D721Med (cell line): ENCODE measurements around the gene ITPRIPL2.

Experiments
- DNase-seq: peaks from one replicate; pipeline ENCODE4 v3.0.0; 2011; ENCODE audit warnings: low spot score; ENCODE audit not compliant: insufficient read length
- FAIRE-seq: peaks from 2 replicates; lab custom pipeline; 2011; peaks lifted over from hg19 to GRCh38; lab: Jason Lieb, UNC
- TF ChIP-seq, protein P1 (sequence below): IDR thresholded peaks from 2 replicates; pipeline ENCODE4 v1.5.1; 2012; ENCODE audit warnings: mild to moderate bottlenecking, control low read depth; ENCODE audit not compliant: insufficient read depth; ENCODE audit errors: missing control alignments

ITPRIPL2 gene

DNA sequence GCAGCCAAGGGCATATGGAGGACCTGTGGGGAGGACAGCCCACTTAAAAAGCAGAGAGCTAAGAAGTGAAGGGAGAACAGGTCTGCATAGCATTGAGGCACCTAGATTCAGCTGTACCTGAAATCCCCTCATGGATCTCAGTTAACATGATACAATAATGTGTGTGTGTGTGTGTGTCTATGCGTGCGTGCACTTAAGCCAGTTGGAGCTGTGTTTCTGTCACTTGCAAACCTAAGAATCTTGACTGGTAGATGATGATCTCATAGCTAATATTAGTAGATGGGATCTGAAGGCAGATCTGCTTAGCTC, 1.7 kb upstream of the ITPRIPL2 start:
- TF ChIP-seq, protein P1, sequence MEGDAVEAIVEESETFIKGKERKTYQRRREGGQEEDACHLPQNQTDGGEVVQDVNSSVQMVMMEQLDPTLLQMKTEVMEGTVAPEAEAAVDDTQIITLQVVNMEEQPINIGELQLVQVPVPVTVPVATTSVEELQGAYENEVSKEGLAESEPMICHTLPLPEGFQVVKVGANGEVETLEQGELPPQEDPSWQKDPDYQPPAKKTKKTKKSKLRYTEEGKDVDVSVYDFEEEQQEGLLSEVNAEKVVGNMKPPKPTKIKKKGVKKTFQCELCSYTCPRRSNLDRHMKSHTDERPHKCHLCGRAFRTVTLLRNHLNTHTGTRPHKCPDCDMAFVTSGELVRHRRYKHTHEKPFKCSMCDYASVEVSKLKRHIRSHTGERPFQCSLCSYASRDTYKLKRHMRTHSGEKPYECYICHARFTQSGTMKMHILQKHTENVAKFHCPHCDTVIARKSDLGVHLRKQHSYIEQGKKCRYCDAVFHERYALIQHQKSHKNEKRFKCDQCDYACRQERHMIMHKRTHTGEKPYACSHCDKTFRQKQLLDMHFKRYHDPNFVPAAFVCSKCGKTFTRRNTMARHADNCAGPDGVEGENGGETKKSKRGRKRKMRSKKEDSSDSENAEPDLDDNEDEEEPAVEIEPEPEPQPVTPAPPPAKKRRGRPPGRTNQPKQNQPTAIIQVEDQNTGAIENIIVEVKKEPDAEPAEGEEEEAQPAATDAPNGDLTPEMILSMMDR, result no peak
- FAIRE-seq, result no peak
- DNase-seq, result no peak

DNA sequence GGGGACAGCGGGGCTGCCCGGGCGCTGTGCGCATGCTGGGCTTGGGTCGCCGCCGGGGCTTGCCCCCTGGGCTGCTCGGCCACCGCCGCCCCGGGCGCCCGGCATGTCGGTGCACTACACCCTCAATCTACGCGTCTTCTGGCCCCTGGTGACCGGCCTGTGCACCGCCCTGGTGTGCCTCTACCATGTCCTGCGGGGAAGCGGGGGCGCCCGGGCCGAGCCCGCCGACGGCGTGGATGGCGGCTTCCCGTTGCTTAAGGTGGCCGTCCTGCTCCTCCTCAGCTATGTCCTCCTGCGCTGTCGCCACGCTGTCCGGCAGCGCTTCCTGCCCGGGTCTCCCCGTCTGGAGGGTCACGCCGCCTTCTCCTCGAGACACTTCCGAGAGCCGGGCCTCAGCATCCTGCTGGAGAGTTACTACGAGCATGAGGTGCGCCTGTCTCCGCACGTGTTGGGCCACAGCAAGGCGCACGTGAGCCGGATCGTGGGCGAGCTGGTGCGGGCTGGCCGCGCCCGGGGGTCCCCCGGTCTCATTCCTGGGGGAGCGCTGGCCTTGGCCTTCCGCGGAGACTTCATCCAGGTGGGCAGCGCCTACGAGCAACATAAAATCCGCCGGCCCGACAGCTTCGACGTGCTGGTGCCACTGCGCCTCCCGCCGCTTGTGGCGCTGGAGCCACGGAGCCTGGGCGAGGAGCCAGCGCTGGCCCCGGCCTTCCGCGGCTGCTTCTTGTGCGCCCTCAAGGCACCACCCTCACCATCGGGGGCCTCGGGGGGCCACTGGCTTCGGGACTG, 789 bp downstream of the ITPRIPL2 start:
- TF ChIP-seq, protein P1, result no peak
- FAIRE-seq, result no peak
- no peak for DNase-seq

DNA sequence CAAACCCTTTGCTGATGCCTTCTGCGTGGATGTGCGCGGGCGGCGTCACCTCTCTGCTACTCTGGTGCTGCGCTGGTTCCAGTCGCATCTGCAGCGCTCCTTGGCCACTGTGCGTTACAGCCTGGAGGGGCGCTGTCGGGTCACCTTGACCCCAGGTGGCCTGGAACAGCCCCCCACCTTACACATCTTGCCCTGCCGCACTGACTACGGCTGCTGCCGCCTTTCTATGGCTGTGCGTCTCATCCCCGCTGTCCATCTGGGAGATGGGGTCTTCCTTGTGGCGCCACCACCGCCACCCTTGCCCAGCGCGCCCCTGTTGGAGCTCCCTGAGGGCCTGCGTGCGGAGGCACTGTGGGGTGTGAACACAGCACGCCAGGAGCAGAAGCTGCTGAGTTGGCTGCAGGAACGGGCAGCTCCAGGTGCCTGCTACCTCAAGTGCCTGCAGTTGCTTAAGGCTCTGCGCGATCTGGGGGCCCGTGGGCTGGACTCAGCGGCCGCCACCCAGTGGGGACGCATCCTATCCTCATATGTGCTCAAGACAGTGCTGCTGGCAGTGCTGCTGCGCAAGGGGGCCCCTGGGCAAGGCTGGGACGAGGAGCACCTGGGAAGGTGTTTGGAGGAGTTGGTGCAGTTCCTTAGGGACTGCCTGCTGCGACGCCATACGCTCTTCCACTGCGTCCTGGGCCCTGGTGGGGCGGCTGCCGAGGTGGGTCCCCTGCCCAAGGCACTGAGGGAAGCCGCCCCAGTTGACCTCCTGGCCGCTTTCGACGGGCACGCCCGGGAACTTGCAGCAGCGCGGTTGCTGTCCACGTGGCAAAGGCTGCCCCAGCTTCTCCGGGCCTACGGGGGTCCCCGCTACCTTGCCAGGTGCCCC, 1.6 kb downstream of the ITPRIPL2 start:
- DNase-seq (no peak), FAIRE-seq (no peak)
- TF ChIP-seq, protein P1, result no peak

DNA sequence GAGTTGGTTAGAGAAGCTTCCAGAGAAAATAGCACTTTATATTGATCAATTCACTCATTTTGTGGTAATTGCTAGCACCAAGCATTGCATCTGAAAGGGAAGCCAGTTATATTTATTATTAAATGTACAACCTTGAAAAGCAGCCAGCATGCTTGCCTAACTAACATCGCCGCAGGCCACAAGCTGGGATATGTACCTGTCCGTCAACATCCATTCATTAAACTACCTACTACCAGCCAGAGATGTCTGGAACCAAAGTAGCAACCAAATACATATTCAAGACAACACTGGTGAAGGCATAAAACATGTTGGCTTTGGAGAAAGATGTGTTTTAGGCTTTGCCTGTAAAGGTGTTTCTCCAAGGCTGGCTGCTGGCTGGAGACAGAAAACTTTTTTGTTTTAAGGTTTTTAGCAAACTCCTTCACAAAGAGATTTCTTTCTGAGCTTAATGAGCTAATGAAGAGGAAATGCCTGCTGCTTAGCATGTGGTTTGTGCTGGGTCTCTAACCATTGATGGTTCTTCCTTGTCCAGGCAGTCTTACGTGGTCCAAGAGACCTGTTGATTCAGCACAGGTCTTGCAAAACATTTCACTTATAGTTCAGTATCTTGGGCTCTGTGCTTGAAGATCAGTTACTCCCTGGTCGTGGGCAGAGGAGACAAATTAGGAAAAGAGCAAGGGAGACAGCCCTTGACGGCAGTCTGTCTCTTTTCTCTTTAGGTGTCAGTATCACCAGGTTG, 3.1 kb downstream of the ITPRIPL2 start:
- FAIRE-seq (no peak), DNase-seq (no peak)
- TF ChIP-seq, protein P1, result no peak

DNA sequence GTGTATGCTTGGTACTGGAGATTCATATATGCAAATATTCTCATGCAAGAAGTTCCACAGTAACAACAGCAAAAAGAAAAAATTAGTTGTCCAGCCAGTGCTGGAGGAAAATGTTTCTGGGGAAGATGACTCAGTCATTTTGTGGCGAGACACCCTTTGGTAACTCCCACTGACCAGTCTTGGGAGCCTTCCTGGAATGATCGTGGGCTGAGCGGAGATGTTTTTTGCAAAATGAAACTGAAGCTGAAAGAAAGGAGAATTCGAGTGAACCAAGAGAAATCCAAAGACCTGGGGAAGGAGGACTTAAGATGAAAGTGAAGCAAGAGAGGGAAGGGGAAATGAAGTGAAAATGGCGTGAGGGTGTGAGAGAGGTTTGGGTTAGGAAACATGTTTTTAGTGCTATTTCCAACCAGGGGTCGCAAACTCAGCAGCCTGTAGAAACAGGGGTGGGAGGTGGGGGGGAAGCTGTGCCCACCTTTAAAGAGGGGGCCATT, 5.2 kb downstream of the ITPRIPL2 start:
- TF ChIP-seq, protein P1, result no peak
- FAIRE-seq (no peak), DNase-seq (no peak)

DNA sequence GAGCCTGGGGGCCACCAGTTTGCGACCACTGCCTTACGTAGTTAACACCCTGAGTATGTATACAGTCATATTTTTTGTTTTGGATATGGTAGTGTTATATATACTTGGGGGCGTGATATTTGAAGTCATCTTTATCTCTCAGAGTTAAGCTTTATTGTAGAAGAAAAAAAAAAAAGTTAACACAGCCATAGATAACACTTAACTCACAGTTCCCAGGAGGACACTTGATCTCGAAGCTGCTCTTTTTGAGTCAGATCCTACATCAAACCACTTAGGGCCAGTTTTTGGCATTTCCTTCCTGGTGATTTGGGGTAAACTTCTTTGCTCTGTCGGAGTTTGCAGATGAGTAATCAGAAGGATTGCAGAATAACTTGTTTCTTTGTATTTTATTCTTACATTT, 5.8 kb downstream of the ITPRIPL2 start:
- FAIRE-seq (no peak), DNase-seq (no peak)
- TF ChIP-seq, protein P1, result no peak
